Heart left ventricle (tissue), 16 donors: ENCODE measurements around the gene TMEM39B. TPM values are rescaled to one million over a fixed set of nuclear protein-coding genes. Genes with fewer than 3 reads are reported as not detected.

Source experiments
- ATAC-seq, 4 donors: fragments of 200-7000 bp; cut with Tn5 transposase; one replicate each; pipeline ENCODE4 v1.9.1; 2020 to 2022; ENCODE audit warnings: moderate library complexity in 4 of 4, mild to moderate bottlenecking in 3 of 4, moderate number of reproducible peaks in 1 of 4
- DNase-seq, 5 donors: peaks; one replicate each; pipeline ENCODE4 v3.0.0-alpha.2; 2020
- H3K27ac ChIP-seq, 12 donors: fragments of 200-600 bp; sonication (generic) in 4 of 12; one replicate each; pipeline versions ENCODE4 v1.5.0 to v1.8.0; 2016 to 2022; ENCODE audit warnings: mild to moderate bottlenecking in 2 of 12
- H3K27me3 ChIP-seq, 9 donors: fragments of 200-600 bp; sonication (generic) in 2 of 9; one replicate each; pipeline versions ENCODE4 v1.5.1 to v1.8.0; 2016 to 2022; ENCODE audit warnings: mild to moderate bottlenecking in 3 of 9
- H3K36me3 ChIP-seq, 9 donors: fragments of 200-600 bp; sonication (generic) in 2 of 9; one replicate each; pipeline versions ENCODE4 v1.5.0 to v1.8.0; 2018 to 2022; ENCODE audit warnings: mild to moderate bottlenecking in 2 of 9
- H3K4me1 ChIP-seq, 12 donors: fragments of 200-600 bp; sonication (generic) in 4 of 12; one replicate each; pipeline versions ENCODE4 v1.5.0 to v1.8.0; 2016 to 2022; ENCODE audit warnings: mild to moderate bottlenecking in 3 of 12
- H3K4me3 ChIP-seq, 12 donors: fragments of 200-600 bp; sonication (generic) in 4 of 12; one replicate each; pipeline versions ENCODE4 v1.5.0 to v1.8.0; 2017 to 2022; ENCODE audit warnings: mild to moderate bottlenecking in 9 of 12, moderate library complexity in 4 of 12
- H3K9me3 ChIP-seq, 12 donors: fragments of 200-600 bp; sonication (generic) in 4 of 12; one replicate each; pipeline versions ENCODE4 v1.5.0 to v1.8.0; 2016 to 2022; ENCODE audit warnings: mild to moderate bottlenecking in 1 of 12
- CTCF ChIP-seq, 12 donors: fragments of 200-600 bp; sonication (generic) in 4 of 12; IDR thresholded peaks; one replicate each; pipeline versions ENCODE4 v1.5.0 to v1.8.0; 2018 to 2022; ENCODE audit warnings: antibody characterized with exemption in 12 of 12, mild to moderate bottlenecking in 5 of 12
- POLR2A ChIP-seq, 2 donors: fragments of 450-650 bp; IDR thresholded peaks; one replicate each; pipeline ENCODE4 v1.6.1; 2017; ENCODE audit warnings: antibody characterized with exemption in 2 of 2, mild to moderate bottlenecking in 2 of 2, moderate library complexity in 2 of 2
- WGBS, 4 donors: extraction: QIAGEN DNeasy Blood & Tissue Kit in 2 of 4; methylation state at CpG; one replicate each; pipeline versions ENCODE4 v1.1.5 to v1.1.7; 2013 to 2018; 5-methylcytosine and 5-hydroxymethylcytosine counted together
- intact Hi-C, 10 donors: fragments of 100-400 bp; cut with DNase I; formaldehyde crosslinking; loops; one replicate each; pipeline versions ENCODE4 v1.11.1 to v1.14.2; 2022
- polyA plus RNA-seq, 2 donors: library from polyadenylated mRNA; stranded (reverse); fragments of 200-250 nt; gene quantifications; one replicate each; pipeline ENCODE4 v1.2.3, GENCODE V29; 2013
- total RNA-seq, 9 donors: library from RNA; depleted of rRNA in 2 of 9; stranded (reverse); fragments of >200 nt in 2 of 9; fragmentation: NEBNext Ultra II Directional in 3 of 9; extraction: Animal tissue kit (Norgen Biotek cat#: 25700) in 3 of 9; gene quantifications; one replicate each; pipeline versions ENCODE4 v1.1.0 to v1.2.4, GENCODE V29; 2016 to 2023
- donor health status: ischemic (EF 13 %, LVEDD 7.1; RV severe dilation, severe dysfunction).
- donor health status: healthy with polysubstance abuse.
- donor health status: DM: no; HTN: yes; CAD: no.
- donor health status: DM: no; HTN: no; CAD: no.
- donor health status: ischemic (EF 25% LVEDD 6.9; RV normal size, moderate dysfunction).
- donor health status: ischemic (EF 25% LVEDD 5.7; RV mildly dilated, moderate dysfunction).
- donor health status: healthy.
- donor health status: DM: yes; HTN: yes; CAD: no.
- donor health status: ischemic (EF 35%, LVEDD 5.7; RV mildly dilated, moderate dysfunction).
- donor health status: nonischemic (EF 11% LVEDD 7.7; RV severe dilation, severe dysfunction).
- donor health status: DM: yes; HTN: yes; CAD: no.
- donor health status: PGD.
- donor health status: ischemic (EF 29% LVEDD 5.4; RV normal size, mild dysfunction).
- donor health status: nonischemic (EF 23%, LVEDD 6.1; RV moderate dilation, normal function).

TMEM39B gene
- total and polyA plus RNA-seq, 11 donors = 2.7 to 15.1 (median 6.3) TPM

- ATAC-seq (no peak), DNase-seq (no peak)
- WGBS, 4 donors = 85 to 91% (median 87%) methylated on average over 2 of the region's 2 CpGs
- no peak for TF ChIP-seq POLR2A (IDR thresholded peaks at IDR 0.05)
- TF ChIP-seq CTCF (IDR thresholded peaks at IDR 0.05) = no peak
- Histone ChIP-seq H3K4me3 (no peak overlapping the region), H3K27ac (no peak overlapping the region), H3K27me3 (no peaks in the 10 kb centered on the region), H3K36me3 (peaks cover 0 to 73% (median 0%) of the 10 kb centered on the region in 9 donors), H3K9me3 (no peaks in the 10 kb centered on the region), H3K4me1 (peaks cover 0 to 16% (median 0%) of the 10 kb centered on the region in 12 donors)
- intact Hi-C loops = no loop called here
Observed at GRCh38 chr1:32048440-32048839, 24.3 kb upstream of the TMEM39B start.

- no peaks in the 10 kb centered on the region for H3K27me3 ChIP-seq
- ATAC-seq (no peak), DNase-seq (no peak)
- no peak overlapping the region for H3K27ac ChIP-seq
- intact Hi-C loops = no loop called here
- WGBS, 4 donors = 90 to 100% (median 93%) methylated on average over 1 of the region's 1 CpG
- H3K4me1 ChIP-seq = no peaks in the 10 kb centered on the region
- no peak overlapping the region for H3K4me3 ChIP-seq
- no peak for TF ChIP-seq POLR2A (IDR thresholded peaks at IDR 0.05)
- no peak for TF ChIP-seq CTCF (IDR thresholded peaks at IDR 0.05)
- H3K36me3 ChIP-seq = peaks cover 0 to 81% (median 0%) of the 10 kb centered on the region in 9 donors
- no peaks in the 10 kb centered on the region for H3K9me3 ChIP-seq
Observed at GRCh38 chr1:32051706-32052105, 21.0 kb upstream of the TMEM39B start.

GRCh38 chr1:32052887-32053286 is 19.9 kb upstream of the TMEM39B start:
- H3K9me3 ChIP-seq = no peaks in the 10 kb centered on the region
- 94 to 98% (median 96%) methylated on average over 4 of the region's 4 CpGs for WGBS, 4 donors
- H3K27ac ChIP-seq = no peak overlapping the region
- no peak overlapping the region for H3K4me3 ChIP-seq
- H3K36me3 ChIP-seq = peaks cover 0 to 73% (median 3%) of the 10 kb centered on the region in 9 donors
- DNase-seq (no peak), ATAC-seq (no peak)
- H3K4me1 ChIP-seq = no peaks in the 10 kb centered on the region
- no peaks in the 10 kb centered on the region for H3K27me3 ChIP-seq
- intact Hi-C loops = no loop called here
- TF ChIP-seq CTCF (IDR thresholded peaks at IDR 0.05) (no peak), POLR2A (IDR thresholded peaks at IDR 0.05) (no peak)

- H3K27me3 ChIP-seq = no peaks in the 10 kb centered on the region
- H3K36me3 ChIP-seq = peaks cover 0 to 79% (median 28%) of the 10 kb centered on the region in 9 donors
- 69 to 85% (median 78%) methylated on average over 5 of the region's 5 CpGs for WGBS, 4 donors
- ATAC-seq (peak in 1 of 4 donors; percentile 33), DNase-seq (no peak)
- H3K4me3 ChIP-seq = no peak overlapping the region
- H3K4me1 ChIP-seq = no peaks in the 10 kb centered on the region
- no peaks in the 10 kb centered on the region for H3K9me3 ChIP-seq
- no peak for TF ChIP-seq POLR2A (IDR thresholded peaks at IDR 0.05)
- H3K27ac ChIP-seq = peak overlapping the region in 1 of 12 donors; percentile 4
- intact Hi-C loops = no loop called here
Observed at GRCh38 chr1:32055416-32055815, 17.3 kb upstream of the TMEM39B start.

GRCh38 chr1:32056598-32056997 is 16.1 kb upstream of the TMEM39B start:
- intact Hi-C loops = no loop called here
- ATAC-seq = no peak

More at GRCh38 chr1:32056598-32056997, 16.1 kb upstream of the TMEM39B start:
- WGBS, 4 donors = 93 to 100% (median 97%) methylated on average over 1 of the region's 1 CpG
- Histone ChIP-seq H3K4me3 (no peak overlapping the region), H3K9me3 (no peaks in the 10 kb centered on the region), H3K27me3 (no peaks in the 10 kb centered on the region), H3K36me3 (peaks cover 0 to 82% (median 40%) of the 10 kb centered on the region in 9 donors), H3K27ac (no peak overlapping the region), H3K4me1 (no peaks in the 10 kb centered on the region)
- no peak for TF ChIP-seq POLR2A (IDR thresholded peaks at IDR 0.05)
- no peak for TF ChIP-seq CTCF (IDR thresholded peaks at IDR 0.05)
- DNase-seq = no peak
